Endothelial cell (in vitro differentiated cells): Measurements from ENCODE around the gene RFLNA. TPM values are rescaled to one million over a fixed set of nuclear protein-coding genes. Genes with fewer than 3 reads are reported as not detected.
"Not testable (repeated sequence)": the region's sequence is repeated elsewhere in the genome, so short reads cannot be mapped to it uniquely, and the experiment has no call there.

Experiments used
- DNase-seq: peaks from one replicate; pipeline ENCODE4 v3.0.0; 2021; ENCODE audit warnings: low spot score
- H3K27ac Mint-ChIP-seq: one replicate; pipeline ENCODE4 v1.8.0; 2021; ENCODE audit warnings: mixed read lengths, inconsistent platforms; ENCODE audit not compliant: unreplicated experiment
- H3K27me3 Mint-ChIP-seq: one replicate; pipeline ENCODE4 v1.8.0; 2021; ENCODE audit warnings: mild to moderate bottlenecking, moderate library complexity, mixed read lengths, inconsistent platforms; ENCODE audit not compliant: unreplicated experiment
- H3K36me3 Mint-ChIP-seq: one replicate; pipeline ENCODE4 v1.8.0; 2021; ENCODE audit warnings: mild to moderate bottlenecking, low read depth, mixed read lengths, inconsistent platforms; ENCODE audit not compliant: unreplicated experiment
- H3K4me1 Mint-ChIP-seq: one replicate; pipeline ENCODE4 v1.8.0; 2021; ENCODE audit warnings: mild to moderate bottlenecking, mixed read lengths, inconsistent platforms; ENCODE audit not compliant: unreplicated experiment
- H3K4me3 Mint-ChIP-seq: one replicate; pipeline ENCODE4 v1.8.0; 2021; ENCODE audit warnings: mild to moderate bottlenecking, mixed read lengths, inconsistent platforms; ENCODE audit not compliant: unreplicated experiment
- H3K9me3 Mint-ChIP-seq: one replicate; pipeline ENCODE4 v1.8.0; 2021; ENCODE audit warnings: mixed read lengths, inconsistent platforms; ENCODE audit not compliant: unreplicated experiment
- total RNA-seq: library from RNA; stranded (reverse); fragmentation: NEBNext Ultra II Directional; extraction: Animal tissue kit (Norgen Biotek cat#: 25700); gene quantifications from one replicate; pipeline ENCODE4 v1.2.1, GENCODE V29; 2021; ENCODE audit not compliant: unreplicated experiment
- TF ChIP-seq, protein P1 (sequence below): fragments of 200-600 bp; sonication (generic); IDR thresholded peaks from one replicate; pipeline ENCODE4 v1.5.0; 2021; ENCODE audit warnings: antibody characterized with exemption; ENCODE audit not compliant: unreplicated experiment

Gene RFLNA
- total RNA-seq, 1 donor from 2014 or later: 13.3 TPM

DNA sequence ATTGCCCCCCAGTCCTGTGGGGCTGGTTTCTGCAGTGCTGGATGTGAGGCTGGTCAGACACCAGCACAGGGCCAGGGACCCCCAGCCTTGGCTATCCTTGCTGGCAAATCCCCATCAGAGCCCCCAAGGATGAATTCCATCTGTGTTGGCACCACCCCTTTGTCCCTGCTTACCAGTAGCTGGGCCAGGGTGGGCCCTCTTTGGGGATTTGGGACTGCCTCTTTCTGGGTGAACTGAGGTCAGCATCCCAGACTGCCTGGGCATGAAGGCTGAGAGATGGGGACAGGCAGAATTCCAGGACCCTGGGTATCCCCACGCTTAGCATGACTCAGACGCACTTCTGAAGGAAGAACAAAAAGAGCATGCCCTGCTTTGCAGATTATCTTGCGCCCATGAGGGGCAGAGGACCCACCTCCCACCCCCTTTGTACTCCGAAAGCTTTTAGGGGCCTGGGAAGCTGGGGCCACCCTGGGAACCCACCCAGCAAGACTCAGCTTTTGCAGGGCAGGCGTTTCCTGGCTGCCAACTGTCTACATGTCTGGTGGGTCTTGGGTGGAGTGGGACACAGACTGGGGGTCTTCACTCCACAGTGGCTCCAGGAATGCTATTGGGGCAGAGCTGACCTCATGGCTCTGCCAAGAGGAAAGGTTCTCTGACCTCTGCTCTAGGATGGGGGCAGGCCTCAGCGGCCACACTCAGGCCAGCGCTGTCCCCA lies 26.8 kb downstream of the RFLNA start:
- no peak for DNase-seq
- no peak overlapping the region for H3K4me3 Mint-ChIP-seq
- H3K27me3 Mint-ChIP-seq: peaks cover 22% of the 10 kb centered on the region
- peaks cover 5% of the 10 kb centered on the region for H3K4me1 Mint-ChIP-seq
- peaks cover 18% of the 10 kb centered on the region for H3K36me3 Mint-ChIP-seq
- H3K27ac Mint-ChIP-seq: no peak overlapping the region
- peaks cover 10% of the 10 kb centered on the region for H3K9me3 Mint-ChIP-seq
- TF ChIP-seq, protein P1, sequence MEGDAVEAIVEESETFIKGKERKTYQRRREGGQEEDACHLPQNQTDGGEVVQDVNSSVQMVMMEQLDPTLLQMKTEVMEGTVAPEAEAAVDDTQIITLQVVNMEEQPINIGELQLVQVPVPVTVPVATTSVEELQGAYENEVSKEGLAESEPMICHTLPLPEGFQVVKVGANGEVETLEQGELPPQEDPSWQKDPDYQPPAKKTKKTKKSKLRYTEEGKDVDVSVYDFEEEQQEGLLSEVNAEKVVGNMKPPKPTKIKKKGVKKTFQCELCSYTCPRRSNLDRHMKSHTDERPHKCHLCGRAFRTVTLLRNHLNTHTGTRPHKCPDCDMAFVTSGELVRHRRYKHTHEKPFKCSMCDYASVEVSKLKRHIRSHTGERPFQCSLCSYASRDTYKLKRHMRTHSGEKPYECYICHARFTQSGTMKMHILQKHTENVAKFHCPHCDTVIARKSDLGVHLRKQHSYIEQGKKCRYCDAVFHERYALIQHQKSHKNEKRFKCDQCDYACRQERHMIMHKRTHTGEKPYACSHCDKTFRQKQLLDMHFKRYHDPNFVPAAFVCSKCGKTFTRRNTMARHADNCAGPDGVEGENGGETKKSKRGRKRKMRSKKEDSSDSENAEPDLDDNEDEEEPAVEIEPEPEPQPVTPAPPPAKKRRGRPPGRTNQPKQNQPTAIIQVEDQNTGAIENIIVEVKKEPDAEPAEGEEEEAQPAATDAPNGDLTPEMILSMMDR: no peak

DNA sequence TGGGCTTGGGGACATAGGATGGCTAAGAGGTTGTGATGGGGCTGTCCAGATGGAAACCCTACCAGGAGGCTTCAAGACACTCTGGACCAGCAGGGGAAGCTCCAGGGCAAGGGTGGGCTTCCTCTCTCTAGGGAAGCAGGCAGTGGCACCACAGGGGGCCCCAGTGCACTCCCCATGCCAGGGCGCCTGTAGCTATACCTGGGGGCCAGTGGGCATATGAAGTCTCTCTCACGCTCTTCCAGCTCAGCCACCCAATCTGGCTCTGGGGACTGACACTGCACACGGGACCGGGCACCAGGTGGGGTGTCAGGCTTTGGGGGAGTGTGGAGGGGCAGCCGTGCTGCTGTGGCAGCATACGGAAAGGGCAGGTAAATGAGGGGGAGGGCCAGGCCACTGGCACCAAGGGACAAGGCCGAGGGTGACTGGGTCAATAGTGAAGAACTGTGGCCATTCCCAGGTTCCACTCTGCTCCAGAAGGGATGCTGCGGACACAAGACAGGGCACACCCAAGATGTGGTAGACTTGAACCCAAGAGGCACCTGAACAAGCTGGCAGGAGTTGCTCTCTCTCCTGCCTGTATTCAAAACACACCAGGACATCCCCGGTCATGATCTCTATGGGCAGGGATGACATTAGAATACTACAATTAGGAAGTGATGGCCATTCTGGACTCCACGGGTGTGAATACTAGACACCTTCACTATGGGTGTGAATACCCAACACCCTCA lies 27.5 kb downstream of the RFLNA start:
- H3K36me3 Mint-ChIP-seq: peaks cover 18% of the 10 kb centered on the region

DNA sequence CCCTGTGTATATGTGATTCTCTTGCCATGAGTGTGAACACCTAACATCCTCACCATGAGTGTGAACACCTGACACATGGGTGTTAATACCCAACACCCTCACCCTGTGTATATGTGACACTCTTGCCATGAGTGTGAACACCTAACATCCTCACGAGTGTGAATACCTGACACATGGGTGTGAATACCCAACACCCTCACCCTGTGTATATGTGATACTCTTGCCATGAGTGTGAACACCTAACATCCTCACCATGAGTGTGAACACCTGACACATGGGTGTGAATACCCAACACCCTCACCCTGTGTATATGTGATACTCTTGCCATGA lies 28.1 kb downstream of the RFLNA start:
- peaks cover 18% of the 10 kb centered on the region for H3K36me3 Mint-ChIP-seq
- H3K4me1 Mint-ChIP-seq, DNase-seq, H3K27ac Mint-ChIP-seq, H3K4me3 Mint-ChIP-seq: not testable (repeated sequence)
- peaks cover 10% of the 10 kb centered on the region for H3K9me3 Mint-ChIP-seq
- peaks cover 18% of the 10 kb centered on the region for H3K27me3 Mint-ChIP-seq

More for the DNA sequence above, 27.5 kb downstream of the RFLNA start:
- Mint-ChIP-seq H3K27ac (no peak overlapping the region), H3K27me3 (peaks cover 18% of the 10 kb centered on the region), H3K9me3 (peaks cover 10% of the 10 kb centered on the region), H3K4me1 (peaks cover 5% of the 10 kb centered on the region), H3K4me3 (no peak overlapping the region)
- TF ChIP-seq, protein P1: no peak
- DNase-seq: no peak

DNA sequence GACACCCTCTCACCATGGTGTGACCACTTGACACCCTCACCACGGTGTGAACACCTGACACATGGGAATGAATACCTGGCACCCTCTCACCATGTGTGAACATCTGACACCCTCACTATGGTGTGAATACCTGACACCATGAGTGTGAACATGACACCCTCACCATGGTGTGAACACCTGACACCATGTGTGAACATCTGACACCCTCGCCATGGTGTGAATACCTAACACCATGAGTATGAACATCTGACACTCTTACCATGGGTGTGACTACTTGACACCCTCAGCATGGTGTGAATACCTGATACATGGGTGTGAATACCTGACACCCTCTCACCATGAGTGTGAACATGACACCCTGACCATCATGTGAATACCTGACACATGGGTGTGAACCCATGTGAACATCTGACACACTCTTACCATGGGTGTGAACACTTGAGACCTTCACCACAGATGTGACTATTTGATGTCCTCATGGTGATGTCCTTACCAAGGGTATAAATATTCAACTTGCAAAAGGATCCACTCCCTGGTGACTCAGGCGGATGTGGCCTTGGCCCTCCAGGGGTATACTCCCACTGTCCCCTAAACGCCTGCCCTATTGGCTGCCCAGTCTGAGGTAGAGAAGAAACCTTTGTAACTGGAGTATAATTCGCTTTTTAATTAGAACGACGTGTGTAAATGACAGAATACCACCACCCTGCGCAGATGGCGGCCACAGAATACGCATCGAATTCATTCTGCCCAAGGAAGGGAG lies 29.1 kb downstream of the RFLNA start:
- H3K36me3 Mint-ChIP-seq: peaks cover 18% of the 10 kb centered on the region
- peak overlapping the region; percentile 66 for H3K4me3 Mint-ChIP-seq
- no peak for DNase-seq
- no peaks in the 10 kb centered on the region for H3K4me1 Mint-ChIP-seq
- H3K27ac Mint-ChIP-seq: peak overlapping the region; percentile 18
- peaks cover 10% of the 10 kb centered on the region for H3K9me3 Mint-ChIP-seq
- TF ChIP-seq, protein P1: no peak
- peaks cover 16% of the 10 kb centered on the region for H3K27me3 Mint-ChIP-seq

DNA sequence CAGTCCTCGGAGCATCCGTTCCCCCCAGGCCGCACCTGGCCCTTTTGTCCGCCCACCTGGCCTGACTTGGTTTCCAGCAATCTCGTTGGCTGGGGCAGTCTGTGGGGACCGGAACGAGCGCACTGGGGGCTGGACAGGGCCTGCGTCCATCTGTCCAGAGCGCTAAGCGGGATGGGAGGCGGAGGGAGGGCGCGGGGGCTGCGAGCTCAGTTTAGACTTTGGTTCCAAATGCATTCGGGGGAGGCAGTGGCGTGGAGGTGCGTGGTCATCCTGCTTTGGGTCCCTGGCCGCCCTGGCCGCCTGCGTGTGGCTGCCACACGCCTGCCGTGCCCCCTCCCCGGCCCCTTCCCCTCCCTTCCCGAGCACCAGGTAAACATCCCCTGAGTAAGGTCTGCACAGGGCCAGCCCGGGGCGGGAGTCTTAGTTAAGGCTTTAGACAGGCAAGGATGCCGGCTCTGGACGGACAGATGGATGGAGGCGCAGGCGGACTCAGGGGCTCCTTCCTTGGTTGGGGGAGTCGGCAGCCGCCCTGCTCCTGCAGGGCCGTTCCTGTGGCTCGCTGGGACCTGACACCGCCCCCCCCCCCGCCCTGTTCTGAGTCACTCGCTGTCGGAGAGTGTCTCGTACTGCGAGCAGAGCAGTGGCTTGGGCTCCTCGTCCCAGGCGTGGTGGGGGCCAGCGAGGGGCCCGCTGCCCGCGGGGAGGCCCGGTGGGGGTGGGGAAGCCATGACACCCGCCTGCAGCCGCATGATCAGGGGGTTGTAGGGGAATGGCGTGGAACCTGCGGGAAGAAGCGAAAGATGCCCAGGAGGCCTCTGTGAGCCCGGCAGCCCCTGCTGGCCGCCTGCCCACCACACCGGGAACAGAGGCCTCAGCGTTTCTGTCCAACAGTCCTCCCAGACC lies 30.2 kb downstream of the RFLNA start:
- peaks cover 17% of the 10 kb centered on the region for H3K27me3 Mint-ChIP-seq
- H3K36me3 Mint-ChIP-seq: peaks cover 18% of the 10 kb centered on the region
- DNase-seq: no peak
- H3K9me3 Mint-ChIP-seq: peaks cover 10% of the 10 kb centered on the region
- H3K4me3 Mint-ChIP-seq: peak overlapping the region; percentile 49
- TF ChIP-seq, protein P1: no peak
- H3K4me1 Mint-ChIP-seq: no peaks in the 10 kb centered on the region
- no peak overlapping the region for H3K27ac Mint-ChIP-seq
